Prostate gland (tissue), 2 donors: ENCODE data around the gene MGME1.

Experiments
- CTCF ChIP-seq, 4 experiments: fragments of 200-600 bp in 2 of 4; fragments of 450-650 bp in 2 of 4; sonication (generic) in 2 of 4; IDR thresholded peaks; 1 replicate in 3 of 4; 2 replicates in 1 of 4; pipeline ENCODE4 v1.5.1; 2016 to 2019; ENCODE audit warnings: antibody characterized with exemption in 4 of 4, mild to moderate bottlenecking in 2 of 4, moderate library complexity in 2 of 4
- POLR2A ChIP-seq: fragments of 450-650 bp; IDR thresholded peaks from one replicate; pipeline ENCODE4 v1.6.1; 2016; ENCODE audit warnings: antibody characterized with exemption, mild to moderate bottlenecking

GRCh38 chr20:17953935-17954334 is 14.9 kb upstream of the MGME1 start:
- TF ChIP-seq CTCF (IDR thresholded peaks at IDR 0.05) (no peak), POLR2A (no peak)
